ENCODE data around the gene TMCO4. TPM values are rescaled to one million over a fixed set of nuclear protein-coding genes. Genes with fewer than 3 reads are reported as not detected.
A peak's percentile ranks its signal among the peaks of the same experiment; 100 is the strongest.

TMCO4 gene
- total and polyA plus RNA-seq, 5 experiments from 2014 or later = 7.7 to 17.5 (median 15.3) TPM

DNA sequence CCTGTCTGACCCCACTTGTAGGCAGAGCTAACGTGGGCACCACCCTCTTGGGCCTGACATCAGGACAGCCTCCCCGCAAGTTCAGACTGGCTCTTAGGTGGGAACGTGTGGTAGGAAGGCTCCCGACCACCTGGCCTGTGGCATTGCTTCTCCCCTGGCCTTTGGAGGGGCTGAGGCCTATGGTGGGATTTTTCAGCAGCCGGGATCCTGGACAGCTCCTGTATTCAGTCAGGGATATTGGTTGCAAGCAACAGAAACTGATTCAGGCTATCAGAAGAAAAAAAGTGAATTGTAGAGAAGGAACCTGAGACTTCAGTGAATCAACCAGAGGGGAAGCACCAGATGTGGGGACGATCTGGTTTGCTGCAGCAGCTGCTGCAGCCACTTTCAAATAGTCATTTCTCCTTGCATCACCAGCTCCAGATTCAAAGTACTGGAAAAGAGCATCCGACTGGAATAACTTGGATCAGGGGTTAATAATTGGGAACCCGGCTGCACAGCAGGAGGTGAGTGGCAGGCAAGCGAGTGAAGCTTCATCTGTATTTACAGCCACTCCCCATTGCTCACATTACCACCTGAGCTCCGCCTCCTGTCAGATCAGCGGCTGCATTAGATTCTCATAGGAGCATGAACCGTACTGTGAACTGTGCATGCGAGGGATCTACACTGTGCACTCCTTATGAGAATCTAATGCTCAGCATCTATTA, 9.5 kb upstream of the TMCO4 start:
- Mint-ChIP-seq H3K27me3 (peaks cover 0 to 4% (median 3%) of the 10 kb centered on the region in 5 donors), H3K4me3 (no peak overlapping the region), H3K4me1 (peaks cover 0 to 1% (median 0%) of the 10 kb centered on the region in 4 donors), H3K27ac (no peak overlapping the region), H3K36me3 (no peaks in the 10 kb centered on the region), H3K9me3 (no peaks in the 10 kb centered on the region)
- ATAC-seq (no peak), DNase-seq (no peak)
- POLR2A ChIA-PET = no interaction called here

DNA sequence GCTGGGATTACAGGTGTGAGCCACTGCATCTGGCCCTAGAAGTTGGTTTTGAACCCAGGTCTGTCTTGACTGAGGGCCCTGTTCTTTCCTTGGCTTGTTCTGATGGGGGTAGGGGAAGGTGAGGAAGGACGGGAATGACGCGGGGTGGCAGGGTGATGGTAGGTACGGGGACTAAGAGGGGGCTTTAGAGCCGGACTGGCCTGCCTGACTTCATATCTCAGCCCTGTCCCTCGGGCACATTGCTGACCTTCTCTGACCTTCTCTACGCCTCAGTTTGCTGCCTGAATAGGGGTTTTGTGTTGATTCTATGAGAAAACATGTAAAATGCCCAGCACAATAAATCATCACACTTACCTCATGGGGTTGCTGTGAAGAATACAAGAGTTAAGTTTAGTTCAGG, 8.6 kb upstream of the TMCO4 start:
- Mint-ChIP-seq H3K4me3 (no peak overlapping the region), H3K27me3 (peaks cover 0 to 4% (median 3%) of the 10 kb centered on the region in 5 donors), H3K4me1 (peaks cover 0 to 1% (median 0%) of the 10 kb centered on the region in 4 donors), H3K9me3 (no peaks in the 10 kb centered on the region), H3K36me3 (no peaks in the 10 kb centered on the region), H3K27ac (no peak overlapping the region)
- POLR2A ChIA-PET = no interaction called here
- ATAC-seq = no peak
- no peak for DNase-seq

DNA sequence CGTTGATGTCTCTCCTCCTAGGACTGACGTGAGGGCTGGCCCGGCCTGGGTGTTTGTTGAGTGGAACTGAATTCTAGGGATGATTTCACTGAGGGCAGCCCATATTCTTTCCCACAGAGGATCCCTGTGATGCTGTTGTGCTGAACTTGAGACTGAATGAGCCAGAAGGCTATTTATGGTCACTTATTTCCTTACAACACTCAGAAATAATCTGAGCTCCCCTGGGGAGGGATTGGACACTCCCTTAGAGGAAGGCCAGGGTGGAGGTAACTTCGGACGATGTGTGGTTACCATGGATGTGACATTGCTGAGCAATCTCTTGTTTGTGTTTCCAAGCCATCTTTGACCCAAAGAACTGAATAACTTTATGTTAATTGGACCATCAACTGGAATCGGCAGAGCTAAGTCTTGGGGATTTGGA, 5.1 kb upstream of the TMCO4 start:
- DNase-seq (no peak), ATAC-seq (no peak)
- peaks cover 0 to 4% (median 2%) of the 10 kb centered on the region in 5 donors for H3K27me3 Mint-ChIP-seq
- H3K36me3 Mint-ChIP-seq = no peaks in the 10 kb centered on the region
- POLR2A ChIA-PET = interaction anchor here (1.0 kb wide), 1 partner anchor 145 kb away, joined by 3 read pairs; no protein-coding TSS in a partner anchor
- no peak overlapping the region for H3K4me3 Mint-ChIP-seq
- H3K9me3 Mint-ChIP-seq = no peaks in the 10 kb centered on the region
- no peak overlapping the region for H3K27ac Mint-ChIP-seq
- peaks cover 2 to 17% (median 14%) of the 10 kb centered on the region in 4 donors for H3K4me1 Mint-ChIP-seq

DNA sequence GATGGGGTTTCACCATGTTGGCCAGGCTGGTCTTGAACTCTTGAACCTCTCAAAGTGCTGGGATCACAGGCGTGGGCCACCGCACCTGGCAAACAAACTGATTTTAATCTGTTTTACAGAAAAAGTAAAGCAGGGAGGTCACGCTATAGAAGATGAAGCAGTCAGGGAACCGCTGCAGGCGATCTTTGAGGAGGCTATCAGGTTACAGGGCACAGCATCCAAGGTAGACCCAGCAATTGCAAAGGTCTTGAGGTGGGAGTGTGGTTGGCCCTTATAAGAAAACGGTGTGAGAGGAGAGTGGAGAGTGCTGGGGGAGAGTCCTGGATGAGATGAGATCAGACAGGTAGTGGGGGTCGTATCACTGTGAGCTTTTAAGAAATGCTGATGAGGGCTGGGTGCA, 2.6 kb upstream of the TMCO4 start:
- peak overlapping the region in 2 of 10 donors; percentile 35 to 67 for H3K27ac Mint-ChIP-seq

DNA sequence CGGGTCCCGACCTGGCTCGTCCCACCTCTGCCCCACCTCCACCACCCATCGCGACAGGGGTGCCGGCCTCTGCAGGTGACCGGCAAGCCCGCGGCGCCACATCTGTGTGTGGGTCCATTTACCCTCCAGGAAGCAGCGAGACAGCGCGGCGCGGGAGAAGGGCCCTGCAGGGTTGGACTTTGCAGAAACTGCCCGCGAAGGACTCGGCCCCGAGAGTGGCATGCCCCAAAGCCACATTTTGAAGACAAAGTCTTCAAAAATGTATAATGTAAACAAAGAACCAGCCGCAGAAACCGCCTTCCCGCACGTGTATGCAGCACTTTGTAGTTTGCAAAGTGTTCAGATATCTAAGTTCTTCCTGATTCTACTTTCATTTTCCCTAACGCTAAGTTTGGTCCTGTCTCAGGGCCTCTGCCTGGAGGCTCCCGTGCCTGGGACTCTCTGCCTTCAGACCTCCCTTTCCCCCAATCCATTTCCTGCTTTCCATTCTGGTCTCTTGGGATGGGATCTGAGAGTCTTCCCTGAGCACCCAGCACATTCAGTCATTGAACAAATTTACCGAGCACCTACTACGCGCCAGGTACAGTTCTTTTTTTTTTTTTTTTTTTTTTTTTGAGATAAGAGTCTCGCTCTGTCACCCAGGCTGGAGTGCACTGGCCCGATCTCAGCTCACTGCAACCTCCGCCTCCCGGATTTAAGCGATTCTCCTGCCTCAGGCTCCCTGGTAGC, 524 bp upstream of the TMCO4 start:
- Mint-ChIP-seq H3K27me3 (peaks cover 0 to 3% (median 0%) of the 10 kb centered on the region in 5 donors), H3K4me1 (peaks cover 5 to 39% (median 33%) of the 10 kb centered on the region in 4 donors), H3K27ac (peak overlapping the region; percentile 91 to 98 (median 96)), H3K4me3 (peak overlapping the region; percentile 88 to 98 (median 93)), H3K36me3 (peaks cover 0 to 2% (median 0%) of the 10 kb centered on the region in 3 donors), H3K9me3 (no peaks in the 10 kb centered on the region)
- ATAC-seq (peak; percentile 68 to 72), DNase-seq (peak in 8 of 10 donors; percentile 5 to 61 (median 42))
- POLR2A ChIA-PET = interaction anchor here (0.7 to 0.9 kb wide), 2 partner anchors 24 to 204 kb away, joined by 3 to 5 read pairs; a partner anchor contains a TSS

More for the DNA sequence above, 2.6 kb upstream of the TMCO4 start:
- DNase-seq (no peak), ATAC-seq (no peak)
- Mint-ChIP-seq H3K4me1 (peaks cover 5 to 35% (median 28%) of the 10 kb centered on the region in 4 donors), H3K36me3 (no peaks in the 10 kb centered on the region), H3K27me3 (peaks cover 0 to 4% (median 2%) of the 10 kb centered on the region in 5 donors), H3K9me3 (no peaks in the 10 kb centered on the region), H3K4me3 (no peak overlapping the region)
- POLR2A ChIA-PET = no interaction called here

DNA sequence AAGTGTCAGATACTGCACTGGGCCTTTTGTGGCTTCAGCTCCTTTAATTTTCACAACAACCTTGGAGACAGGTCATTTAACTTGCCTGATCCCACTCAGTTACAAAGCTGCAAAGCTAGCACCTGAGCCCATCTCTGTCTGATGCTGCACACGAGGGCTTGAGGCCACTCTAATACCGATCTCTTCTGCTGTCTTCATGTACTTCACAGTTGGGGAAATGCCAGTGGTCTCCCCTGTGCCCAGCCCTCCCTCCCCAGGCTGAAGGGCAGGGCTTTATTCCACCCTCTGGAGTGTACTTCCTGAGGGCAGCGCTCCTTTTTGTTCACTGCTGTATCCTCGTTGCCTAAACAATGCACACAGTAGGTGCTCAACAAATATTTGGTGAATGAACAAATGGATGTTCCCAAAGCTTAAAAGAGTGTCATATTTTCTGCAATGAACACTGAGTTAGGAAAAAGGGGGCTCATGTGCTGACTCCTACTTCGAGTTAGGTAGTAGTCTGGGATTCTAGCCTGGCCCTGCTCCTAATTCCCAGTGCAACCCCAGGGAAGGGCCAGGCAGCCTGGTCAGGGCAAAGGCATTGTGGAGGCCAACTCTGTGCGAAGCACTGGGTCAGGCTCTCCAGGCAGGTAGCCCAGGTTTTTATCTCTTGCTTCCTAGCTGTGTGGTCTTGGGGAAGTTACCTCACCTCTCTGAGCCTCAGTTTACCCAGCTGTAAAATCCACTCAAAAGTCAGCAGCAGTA, 1.1 kb downstream of the TMCO4 start:
- Mint-ChIP-seq H3K27me3 (no peaks in the 10 kb centered on the region), H3K4me1 (peaks cover 10 to 48% (median 38%) of the 10 kb centered on the region in 4 donors), H3K4me3 (peak overlapping the region; percentile 78 to 90 (median 83)), H3K36me3 (peaks cover 4 to 12% (median 8%) of the 10 kb centered on the region in 3 donors), H3K9me3 (no peaks in the 10 kb centered on the region), H3K27ac (peak overlapping the region; percentile 89 to 93 (median 91))
- DNase-seq (no peak), ATAC-seq (no peak)
- POLR2A ChIA-PET = no interaction called here

DNA sequence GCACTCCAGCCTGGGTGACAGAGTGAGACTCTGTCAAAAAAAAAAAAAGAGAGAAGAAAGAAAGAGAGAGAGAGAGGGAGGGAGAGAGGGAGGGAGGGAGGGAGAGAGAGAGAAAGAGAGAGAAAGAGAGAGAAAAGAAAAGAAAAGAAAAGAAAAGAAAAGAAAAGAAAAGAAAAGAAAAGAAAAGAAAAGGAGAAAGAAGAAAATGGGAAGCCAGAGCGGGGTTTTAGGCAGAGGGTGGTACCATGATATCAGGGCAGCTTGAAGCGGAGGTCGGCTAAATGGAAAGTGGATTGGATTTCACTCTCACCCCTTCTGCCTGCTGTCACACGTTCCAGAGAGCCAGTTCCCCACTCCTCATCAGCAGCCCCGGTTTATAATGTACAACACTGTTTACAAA, 1.9 kb downstream of the TMCO4 start:
- DNase-seq (no peak), ATAC-seq (no peak)
- Mint-ChIP-seq H3K4me1 (peaks cover 10 to 55% (median 44%) of the 10 kb centered on the region in 4 donors), H3K9me3 (no peaks in the 10 kb centered on the region), H3K4me3 (peak overlapping the region in 8 of 10 donors; percentile 1 to 90 (median 46)), H3K27me3 (no peaks in the 10 kb centered on the region), H3K36me3 (peaks cover 4 to 18% (median 11%) of the 10 kb centered on the region in 3 donors), H3K27ac (peak overlapping the region; percentile 78 to 93 (median 90))
- POLR2A ChIA-PET = no interaction called here

DNA sequence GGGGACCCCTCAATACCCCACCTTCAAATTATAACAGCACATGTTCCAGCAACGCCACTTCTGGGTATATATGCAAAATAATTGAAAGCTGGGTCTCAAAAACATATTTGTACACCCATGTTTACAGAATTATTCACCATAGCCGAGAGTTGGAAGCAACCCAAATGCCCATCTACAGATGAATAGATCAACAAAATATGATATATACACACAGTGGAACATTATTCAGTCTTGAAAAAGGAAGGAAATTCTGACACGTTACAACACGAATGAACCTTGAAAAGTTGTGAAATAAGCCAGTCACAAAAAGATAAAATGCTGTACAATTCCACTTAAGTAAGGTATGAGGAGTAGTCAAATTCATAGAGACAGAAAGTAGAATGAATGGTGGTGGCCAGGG, 5.1 kb downstream of the TMCO4 start:
- H3K4me3 Mint-ChIP-seq = no peak overlapping the region
- peak overlapping the region in 2 of 10 donors; percentile 63 to 79 for H3K27ac Mint-ChIP-seq
- H3K36me3 Mint-ChIP-seq = peaks cover 9 to 40% (median 30%) of the 10 kb centered on the region in 3 donors
- no peaks in the 10 kb centered on the region for H3K27me3 Mint-ChIP-seq
- DNase-seq = no peak
- POLR2A ChIA-PET = no interaction called here
- no peak for ATAC-seq
- no peaks in the 10 kb centered on the region for H3K9me3 Mint-ChIP-seq
- peaks cover 16 to 51% (median 41%) of the 10 kb centered on the region in 4 donors for H3K4me1 Mint-ChIP-seq

DNA sequence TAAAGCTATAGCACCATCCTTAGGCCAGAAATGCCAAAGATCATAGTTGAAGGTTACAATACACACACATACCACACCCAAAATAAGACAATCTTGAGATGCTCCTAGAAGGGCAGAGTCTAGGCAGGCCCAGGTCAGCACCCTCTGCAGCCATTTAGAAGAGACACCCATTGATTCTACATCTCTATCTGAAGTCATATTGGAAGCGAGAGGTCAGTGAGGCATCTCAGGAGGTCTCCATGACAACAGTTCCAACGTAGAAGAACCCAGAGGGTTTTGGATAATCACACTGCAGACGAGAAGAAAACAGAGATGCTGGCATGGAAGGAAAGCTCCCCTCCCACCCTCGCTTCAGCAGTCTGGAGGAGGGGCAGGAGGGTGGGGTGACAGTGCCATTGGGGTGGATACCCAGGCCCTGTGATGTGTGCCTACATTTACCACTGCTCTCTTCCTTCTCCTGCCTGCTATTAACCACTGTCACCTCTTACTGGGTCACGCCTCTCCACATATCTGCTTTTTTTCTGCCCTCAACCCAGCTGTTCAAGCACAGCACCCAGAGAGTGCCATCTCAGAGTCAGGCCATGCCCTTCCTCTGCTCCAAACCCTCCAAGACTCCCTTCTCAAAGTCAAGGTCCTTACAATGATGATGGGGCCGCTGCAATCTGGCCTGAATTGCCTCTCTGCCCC, 6.2 kb downstream of the TMCO4 start:
- H3K4me1 Mint-ChIP-seq = peaks cover 14 to 42% (median 34%) of the 10 kb centered on the region in 4 donors
- no peaks in the 10 kb centered on the region for H3K27me3 Mint-ChIP-seq
- no peaks in the 10 kb centered on the region for H3K9me3 Mint-ChIP-seq
- H3K36me3 Mint-ChIP-seq = peaks cover 9 to 43% (median 30%) of the 10 kb centered on the region in 3 donors
- DNase-seq = no peak
- ATAC-seq = no peak
- POLR2A ChIA-PET = interaction anchor here (1.0 kb wide), 1 partner anchor 621 kb away, joined by 3 read pairs; no protein-coding TSS in a partner anchor
- H3K4me3 Mint-ChIP-seq = no peak overlapping the region
- H3K27ac Mint-ChIP-seq = peak overlapping the region in 4 of 10 donors; percentile 13 to 50 (median 40)

DNA sequence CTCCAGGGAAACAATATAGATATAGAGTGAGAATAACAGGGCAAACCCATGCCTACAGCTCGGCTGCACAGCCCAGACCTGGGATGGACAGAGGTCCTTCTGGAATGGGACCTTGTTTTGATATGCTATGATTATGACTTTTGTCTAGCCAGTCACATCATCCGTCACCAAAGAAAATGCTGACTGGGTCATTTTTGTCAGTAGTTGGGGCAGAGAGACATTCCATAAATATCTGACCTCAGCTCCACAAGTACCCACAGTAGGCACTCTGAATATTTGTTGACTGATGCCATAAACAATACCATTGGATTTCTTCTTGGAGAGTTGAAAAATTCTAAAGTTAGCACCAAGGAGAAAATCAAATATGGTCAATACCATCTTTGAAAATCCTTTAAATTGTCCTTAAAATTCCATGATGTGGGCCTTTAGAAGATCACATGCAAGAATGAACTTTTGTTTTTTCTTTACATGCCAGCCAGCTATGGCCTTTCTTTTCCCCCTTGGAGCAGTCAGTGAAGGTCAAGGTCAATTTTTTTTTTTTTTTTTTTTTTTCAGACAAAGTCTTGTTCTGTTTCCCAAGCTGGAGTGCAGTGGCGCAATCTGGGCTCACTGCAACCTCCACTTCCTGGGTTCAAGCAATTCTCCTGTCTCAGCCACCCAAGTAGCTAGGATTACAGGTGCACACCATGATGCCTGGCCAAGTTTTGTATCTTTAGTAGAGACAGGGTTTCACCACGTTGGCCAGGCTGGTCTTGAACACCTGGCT, 7.3 kb downstream of the TMCO4 start:
- H3K36me3 Mint-ChIP-seq = peaks cover 9 to 52% (median 34%) of the 10 kb centered on the region in 3 donors
- peak overlapping the region in 2 of 10 donors; percentile 1 to 30 for H3K27ac Mint-ChIP-seq
- H3K9me3 Mint-ChIP-seq = no peaks in the 10 kb centered on the region
- no peak for ATAC-seq
- DNase-seq = no peak
- H3K27me3 Mint-ChIP-seq = no peaks in the 10 kb centered on the region
- H3K4me3 Mint-ChIP-seq = no peak overlapping the region
- POLR2A ChIA-PET = interaction anchor here (1.0 kb wide), 1 partner anchor 620 kb away, joined by 3 read pairs; no protein-coding TSS in a partner anchor
- peaks cover 14 to 33% (median 28%) of the 10 kb centered on the region in 4 donors for H3K4me1 Mint-ChIP-seq

All from naive thymus-derived CD8-positive, alpha-beta T cell (primary cell).